Urinary bladder (tissue), 4 donors: Measurements from ENCODE around the gene TMEM106C. TPM values are rescaled to one million over a fixed set of nuclear protein-coding genes. Genes with fewer than 3 reads are reported as not detected.

Experiments
- DNase-seq: peaks from one replicate; pipeline ENCODE4 v3.0.0-alpha.2; 2015; ENCODE audit errors: extremely low spot score
- H3K27ac ChIP-seq: one replicate; pipeline ENCODE4 v1.5.1; 2013; ENCODE audit warnings: low read depth, mild to moderate bottlenecking, moderate library complexity
- H3K36me3 ChIP-seq: one replicate; pipeline ENCODE4 v1.6.1; 2013; ENCODE audit warnings: mild to moderate bottlenecking, moderate library complexity; ENCODE audit not compliant: insufficient read depth
- H3K4me1 ChIP-seq: one replicate; pipeline ENCODE4 v1.6.1; 2013; ENCODE audit warnings: mild to moderate bottlenecking, moderate library complexity; ENCODE audit not compliant: insufficient read depth
- H3K4me3 ChIP-seq: one replicate; pipeline ENCODE4 v1.5.1; 2013; ENCODE audit warnings: low read depth, low read length
- WGBS: extraction: QIAGEN DNeasy Blood & Tissue Kit; methylation state at CpG from one replicate; pipeline ENCODE4 v1.1.7; 2013; 5-methylcytosine and 5-hydroxymethylcytosine counted together
- polyA plus RNA-seq: library from polyadenylated mRNA; stranded (reverse); fragments of 200-250 nt; gene quantifications from one replicate; pipeline ENCODE4 v1.2.3, GENCODE V29; 2013
- total RNA-seq: library from RNA; depleted of rRNA; stranded (reverse); fragments of >200 nt; gene quantifications from one replicate; pipeline ENCODE4 v1.2.3, GENCODE V29; 2014
- donor health status: healthy with polysubstance abuse.
- donor health status: healthy.

The TMEM106C gene
- total and polyA plus RNA-seq, 2 donors = 35.7 to 89.8 TPM

- no peaks in the 10 kb centered on the region for H3K4me1 ChIP-seq
- no peak overlapping the region for H3K4me3 ChIP-seq
- no peak overlapping the region for H3K27ac ChIP-seq
- 93% methylated on average over 5 of the region's 5 CpGs for WGBS
- H3K36me3 ChIP-seq = no peaks in the 10 kb centered on the region
- DNase-seq = no peak
These were observed 15.8 kb downstream of the TMEM106C start for GRCh38 chr12:47979166-47979565.

GRCh38 chr12:47979686-47980085, 16.3 kb downstream of the TMEM106C start:
- Histone ChIP-seq H3K36me3 (no peaks in the 10 kb centered on the region), H3K27ac (no peak overlapping the region), H3K4me1 (no peaks in the 10 kb centered on the region), H3K4me3 (no peak overlapping the region)
- no peak for DNase-seq
- 91% methylated on average over 11 of the region's 11 CpGs for WGBS

GRCh38 chr12:47980197-47980596, 16.8 kb downstream of the TMEM106C start:
- no peak for DNase-seq
- Histone ChIP-seq H3K27ac (no peak overlapping the region), H3K4me1 (no peaks in the 10 kb centered on the region), H3K4me3 (no peak overlapping the region), H3K36me3 (no peaks in the 10 kb centered on the region)
- WGBS = 90% methylated on average over 7 of the region's 7 CpGs

GRCh38 chr12:47980779-47981495, 17.5 kb downstream of the TMEM106C start:
- no peaks in the 10 kb centered on the region for H3K36me3 ChIP-seq
- H3K4me1 ChIP-seq = no peaks in the 10 kb centered on the region
- DNase-seq = no peak
- WGBS = 81% methylated on average over 17 of the region's 17 CpGs
- H3K27ac ChIP-seq = no peak overlapping the region
- H3K4me3 ChIP-seq = no peak overlapping the region

- Histone ChIP-seq H3K4me3 (no peak overlapping the region), H3K4me1 (no peaks in the 10 kb centered on the region), H3K36me3 (no peaks in the 10 kb centered on the region), H3K27ac (no peak overlapping the region)
- no peak for DNase-seq
- 67% methylated on average over 20 of the region's 20 CpGs for WGBS
These were observed 18.3 kb downstream of the TMEM106C start for GRCh38 chr12:47981496-47982260.

- Histone ChIP-seq H3K27ac (no peak overlapping the region), H3K4me1 (no peaks in the 10 kb centered on the region), H3K4me3 (no peak overlapping the region), H3K36me3 (no peaks in the 10 kb centered on the region)
- WGBS = 78% methylated on average over 5 of the region's 5 CpGs
- DNase-seq = no peak
These were observed 18.9 kb downstream of the TMEM106C start for GRCh38 chr12:47982311-47982710.

- Histone ChIP-seq H3K36me3 (no peaks in the 10 kb centered on the region), H3K27ac (no peak overlapping the region), H3K4me3 (no peak overlapping the region), H3K4me1 (no peaks in the 10 kb centered on the region)
- no peak for DNase-seq
- 94% methylated on average over 11 of the region's 11 CpGs for WGBS
These were observed 19.4 kb downstream of the TMEM106C start for GRCh38 chr12:47982770-47983169.

GRCh38 chr12:47983541-47984115, 20.2 kb downstream of the TMEM106C start:
- Histone ChIP-seq H3K4me1 (no peaks in the 10 kb centered on the region), H3K4me3 (no peak overlapping the region), H3K27ac (no peak overlapping the region), H3K36me3 (no peaks in the 10 kb centered on the region)
- WGBS = 97% methylated on average over 5 of the region's 5 CpGs
- no peak for DNase-seq

- WGBS = 98% methylated on average over 8 of the region's 8 CpGs
- Histone ChIP-seq H3K4me3 (no peak overlapping the region), H3K27ac (no peak overlapping the region), H3K4me1 (no peaks in the 10 kb centered on the region), H3K36me3 (no peaks in the 10 kb centered on the region)
- no peak for DNase-seq
These were observed 21.0 kb downstream of the TMEM106C start for GRCh38 chr12:47984331-47984801.

GRCh38 chr12:47985596-47986290, 22.3 kb downstream of the TMEM106C start:
- Histone ChIP-seq H3K4me3 (no peak overlapping the region), H3K36me3 (no peaks in the 10 kb centered on the region), H3K27ac (no peak overlapping the region), H3K4me1 (no peaks in the 10 kb centered on the region)
- DNase-seq = no peak
- 94% methylated on average over 16 of the region's 16 CpGs for WGBS

- no peak overlapping the region for H3K4me3 ChIP-seq
- no peak for DNase-seq
- no peaks in the 10 kb centered on the region for H3K4me1 ChIP-seq
- 88% methylated on average over 8 of the region's 8 CpGs for WGBS
- H3K27ac ChIP-seq = no peak overlapping the region
- no peaks in the 10 kb centered on the region for H3K36me3 ChIP-seq
These were observed 22.9 kb downstream of the TMEM106C start for GRCh38 chr12:47986291-47986660.

GRCh38 chr12:47986832-47987231, 23.4 kb downstream of the TMEM106C start:
- WGBS = 96% methylated on average over 5 of the region's 5 CpGs
- no peak for DNase-seq
- no peak overlapping the region for H3K27ac ChIP-seq

GRCh38 chr12:47987411-47988072, 24.1 kb downstream of the TMEM106C start:
- H3K4me3 ChIP-seq = no peak overlapping the region
- H3K36me3 ChIP-seq = no peaks in the 10 kb centered on the region
- H3K27ac ChIP-seq = no peak overlapping the region
- DNase-seq = no peak
- no peaks in the 10 kb centered on the region for H3K4me1 ChIP-seq
- 86% methylated on average over 14 of the region's 14 CpGs for WGBS

More at GRCh38 chr12:47986832-47987231, 23.4 kb downstream of the TMEM106C start:
- Histone ChIP-seq H3K4me3 (no peak overlapping the region), H3K4me1 (no peaks in the 10 kb centered on the region), H3K36me3 (no peaks in the 10 kb centered on the region)
